Measurements from ENCODE around the gene BMS1. TPM values are rescaled to one million over a fixed set of nuclear protein-coding genes. Genes with fewer than 3 reads are reported as not detected.

BMS1 gene
- total RNA-seq, 6 experiments from 2014 or later, result 20.3 to 23.3 (median 22.7) TPM

GRCh38 chr10:42767906-42768305, 14.7 kb upstream of the BMS1 start:
- H3K36me3 Mint-ChIP-seq (ENCODE audit: low read depth), result no peaks in the 10 kb centered on the region
- H3K27ac Mint-ChIP-seq, result no peak overlapping the region
- TF ChIP-seq, protein P1, sequence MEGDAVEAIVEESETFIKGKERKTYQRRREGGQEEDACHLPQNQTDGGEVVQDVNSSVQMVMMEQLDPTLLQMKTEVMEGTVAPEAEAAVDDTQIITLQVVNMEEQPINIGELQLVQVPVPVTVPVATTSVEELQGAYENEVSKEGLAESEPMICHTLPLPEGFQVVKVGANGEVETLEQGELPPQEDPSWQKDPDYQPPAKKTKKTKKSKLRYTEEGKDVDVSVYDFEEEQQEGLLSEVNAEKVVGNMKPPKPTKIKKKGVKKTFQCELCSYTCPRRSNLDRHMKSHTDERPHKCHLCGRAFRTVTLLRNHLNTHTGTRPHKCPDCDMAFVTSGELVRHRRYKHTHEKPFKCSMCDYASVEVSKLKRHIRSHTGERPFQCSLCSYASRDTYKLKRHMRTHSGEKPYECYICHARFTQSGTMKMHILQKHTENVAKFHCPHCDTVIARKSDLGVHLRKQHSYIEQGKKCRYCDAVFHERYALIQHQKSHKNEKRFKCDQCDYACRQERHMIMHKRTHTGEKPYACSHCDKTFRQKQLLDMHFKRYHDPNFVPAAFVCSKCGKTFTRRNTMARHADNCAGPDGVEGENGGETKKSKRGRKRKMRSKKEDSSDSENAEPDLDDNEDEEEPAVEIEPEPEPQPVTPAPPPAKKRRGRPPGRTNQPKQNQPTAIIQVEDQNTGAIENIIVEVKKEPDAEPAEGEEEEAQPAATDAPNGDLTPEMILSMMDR (IDR thresholded peaks at IDR 0.05), result no peak
- no peak overlapping the region for H3K4me3 Mint-ChIP-seq
- no peak for DNase-seq
- H3K27me3 Mint-ChIP-seq (ENCODE audit: insufficient read depth), result peaks cover 9% of the 10 kb centered on the region
- H3K4me1 Mint-ChIP-seq (ENCODE audit: low read depth), result no peaks in the 10 kb centered on the region
- H3K9me3 Mint-ChIP-seq, result no peaks in the 10 kb centered on the region; the same call in 1 of the 2 replicates

DNA sequence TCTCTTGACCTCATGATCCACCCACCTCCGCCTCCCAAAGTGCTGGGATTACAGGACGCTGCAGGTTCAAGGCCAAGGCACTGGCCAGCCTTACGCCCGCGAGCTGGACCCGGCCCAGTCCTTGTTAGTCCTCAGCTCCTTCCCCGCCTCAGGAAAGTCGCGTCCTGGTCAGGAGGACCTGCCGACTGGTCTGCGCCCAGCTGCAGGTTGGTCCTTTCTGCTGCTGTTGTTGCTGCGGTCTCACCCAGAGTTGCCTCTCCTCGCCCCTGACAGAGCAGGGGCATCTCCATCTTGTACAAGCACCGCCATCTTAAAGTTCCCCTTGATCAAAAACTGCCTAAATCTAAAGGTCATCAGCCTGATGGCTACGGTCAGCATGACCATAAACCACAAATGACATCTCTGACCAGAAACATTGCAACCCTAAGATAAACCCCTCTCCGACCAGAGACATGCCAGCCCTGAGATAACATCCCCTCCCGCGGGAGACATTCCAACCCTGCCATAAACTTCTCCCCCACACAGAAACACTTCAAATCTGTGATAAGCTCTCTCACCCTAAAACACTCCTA, 13.9 kb upstream of the BMS1 start:
- Mint-ChIP-seq H3K4me1 (ENCODE audit: low read depth) (no peaks in the 10 kb centered on the region), H3K9me3 (no peaks in the 10 kb centered on the region; the same call in 1 of the 2 replicates), H3K27me3 (ENCODE audit: insufficient read depth) (peaks cover 9% of the 10 kb centered on the region), H3K4me3 (no peak overlapping the region), H3K36me3 (ENCODE audit: low read depth) (no peaks in the 10 kb centered on the region), H3K27ac (no peak overlapping the region)
- no peak for DNase-seq
- TF ChIP-seq, protein P1 (IDR thresholded peaks at IDR 0.05), result no peak

DNA sequence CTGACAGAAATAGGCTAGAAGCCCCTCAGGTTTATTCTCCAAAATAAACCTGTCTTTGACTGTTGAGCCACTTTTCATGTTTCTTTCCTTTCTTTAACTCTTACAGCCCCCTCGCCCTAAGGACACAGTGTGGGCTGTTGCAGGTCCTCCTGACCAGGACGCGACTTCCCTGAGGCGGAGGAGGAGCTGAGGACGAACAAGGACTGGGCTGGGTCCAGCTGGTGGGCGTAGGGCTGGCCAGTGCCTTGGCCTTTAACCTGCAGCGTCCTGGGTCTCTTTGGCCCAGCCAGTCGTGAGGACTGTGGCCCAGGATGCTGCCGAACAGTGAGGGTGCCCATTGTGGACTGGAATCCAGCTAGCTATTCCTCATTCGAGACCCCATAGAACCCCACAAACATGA, 13.4 kb upstream of the BMS1 start:
- TF ChIP-seq, protein P1 (IDR thresholded peaks at IDR 0.05), result no peak
- no peaks in the 10 kb centered on the region for H3K36me3 Mint-ChIP-seq (ENCODE audit: low read depth)
- no peak for DNase-seq
- H3K9me3 Mint-ChIP-seq, result no peaks in the 10 kb centered on the region; the same call in 1 of the 2 replicates
- H3K4me3 Mint-ChIP-seq, result no peak overlapping the region
- peaks cover 7% of the 10 kb centered on the region for H3K27me3 Mint-ChIP-seq (ENCODE audit: insufficient read depth)
- H3K4me1 Mint-ChIP-seq (ENCODE audit: low read depth), result no peaks in the 10 kb centered on the region
- H3K27ac Mint-ChIP-seq, result no peak overlapping the region

- TF ChIP-seq, protein P1 (IDR thresholded peaks at IDR 0.05), result no peak
- Mint-ChIP-seq H3K4me3 (peak overlapping the region; percentile 57; the same call in 1 of the 2 replicates), H3K27me3 (ENCODE audit: insufficient read depth) (peaks cover 9% of the 10 kb centered on the region), H3K27ac (no peak overlapping the region), H3K4me1 (ENCODE audit: low read depth) (no peaks in the 10 kb centered on the region), H3K36me3 (ENCODE audit: low read depth) (no peaks in the 10 kb centered on the region), H3K9me3 (no peaks in the 10 kb centered on the region; the same call in 1 of the 2 replicates)
- no peak for DNase-seq
Observed at GRCh38 chr10:42769673-42770072, 12.9 kb upstream of the BMS1 start.

GRCh38 chr10:42776681-42777080, 5.9 kb upstream of the BMS1 start:
- Mint-ChIP-seq H3K4me3 (no peak overlapping the region), H3K27me3 (ENCODE audit: insufficient read depth) (peaks cover 8% of the 10 kb centered on the region), H3K4me1 (ENCODE audit: low read depth) (peaks cover 6% of the 10 kb centered on the region; the same call in 1 of the 2 replicates), H3K27ac (no peak overlapping the region), H3K36me3 (ENCODE audit: low read depth) (0 out of 2 replicates have a peak, but pooled peaks cover 6% of the 10 kb centered on the region), H3K9me3 (no peaks in the 10 kb centered on the region; the same call in 1 of the 2 replicates)
- TF ChIP-seq, protein P1 (IDR thresholded peaks at IDR 0.05), result no peak
- DNase-seq, result no peak
